ENCODE results near the gene PRDM16. TPM values are rescaled to one million over a fixed set of nuclear protein-coding genes. Genes with fewer than 3 reads are reported as not detected.

The PRDM16 gene
- total and polyA plus RNA-seq, 2 of the 13 experiments (the other 11 are each of a cell fraction or from before 2014, with no cell fraction given), result 0.15 to 0.81 TPM

DNA sequence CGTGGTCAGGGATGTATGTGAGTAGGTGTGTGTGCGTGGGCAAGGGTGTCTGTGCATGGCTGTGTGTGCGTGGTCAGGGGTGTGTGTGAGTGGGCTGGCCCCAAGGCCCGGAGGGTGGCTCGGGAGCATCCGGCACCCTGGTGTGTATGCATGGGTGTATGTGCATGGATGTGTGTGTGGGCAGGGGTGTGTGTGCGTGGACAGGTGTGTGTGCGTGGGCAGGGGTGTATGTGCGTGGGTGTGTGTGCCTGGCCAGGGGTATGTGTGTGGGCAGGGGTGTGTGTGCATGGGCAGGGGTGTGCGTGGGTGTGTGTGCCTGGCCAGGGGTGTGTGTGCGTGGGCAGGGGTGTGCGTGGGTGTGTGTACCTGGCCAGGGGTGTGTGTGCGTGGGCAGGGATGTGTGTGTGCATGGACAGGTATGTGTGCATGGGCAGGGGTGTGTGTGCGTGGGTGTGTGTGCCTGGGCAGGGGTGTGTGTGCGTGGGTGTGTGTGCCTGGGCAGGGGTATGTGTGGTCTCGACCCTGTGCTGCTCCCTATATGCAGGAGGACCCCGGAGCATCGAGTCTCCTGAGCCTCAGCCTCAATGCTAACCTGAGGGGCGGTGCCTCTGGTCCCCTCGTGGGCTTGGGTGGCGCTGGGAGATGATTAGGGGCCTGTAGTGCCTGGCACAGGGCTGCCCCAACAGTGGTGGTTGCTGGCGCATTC, 401.8 kb downstream of the PRDM16 start (continued):
- TF ChIP-seq NFKBIZ (CRISPR knock-in tag; IDR thresholded peaks at IDR 0.05) (no peak), TOPORS (CRISPR knock-in tag; IDR thresholded peaks at IDR 0.05) (no peak), FOXA3 (CRISPR knock-in tag; IDR thresholded peaks at IDR 0.05) (no peak), RBFOX2 (IDR thresholded peaks at IDR 0.05; ENCODE audit: low read depth, low read length) (peak; percentile 59), ZNF563 (CRISPR knock-in tag; IDR thresholded peaks at IDR 0.05) (no peak), RARA (CRISPR knock-in tag; IDR thresholded peaks at IDR 0.05) (no peak), NRL (CRISPR knock-in tag; IDR thresholded peaks at IDR 0.05; ENCODE audit: borderline replicate concordance) (no peak), MAFK (conservative IDR thresholded peaks at IDR 0.05 in 1 of 2, IDR thresholded peaks at IDR 0.05 in 1 of 2; ENCODE audit: low read length in 2 of 2) (no peak), PHF21A (CRISPR knock-in tag; IDR thresholded peaks at IDR 0.05) (no peak), ZNF569 (CRISPR knock-in tag; IDR thresholded peaks at IDR 0.05; ENCODE audit: borderline replicate concordance) (no peak), ZFP36L2 (CRISPR knock-in tag; IDR thresholded peaks at IDR 0.05) (no peak), GATA4 (IDR thresholded peaks at IDR 0.05; ENCODE audit: borderline replicate concordance, low read depth) (no peak), ARNTL (CRISPR knock-in tag; IDR thresholded peaks at IDR 0.05) (no peak)
- TF ChIP-seq, protein P1, sequence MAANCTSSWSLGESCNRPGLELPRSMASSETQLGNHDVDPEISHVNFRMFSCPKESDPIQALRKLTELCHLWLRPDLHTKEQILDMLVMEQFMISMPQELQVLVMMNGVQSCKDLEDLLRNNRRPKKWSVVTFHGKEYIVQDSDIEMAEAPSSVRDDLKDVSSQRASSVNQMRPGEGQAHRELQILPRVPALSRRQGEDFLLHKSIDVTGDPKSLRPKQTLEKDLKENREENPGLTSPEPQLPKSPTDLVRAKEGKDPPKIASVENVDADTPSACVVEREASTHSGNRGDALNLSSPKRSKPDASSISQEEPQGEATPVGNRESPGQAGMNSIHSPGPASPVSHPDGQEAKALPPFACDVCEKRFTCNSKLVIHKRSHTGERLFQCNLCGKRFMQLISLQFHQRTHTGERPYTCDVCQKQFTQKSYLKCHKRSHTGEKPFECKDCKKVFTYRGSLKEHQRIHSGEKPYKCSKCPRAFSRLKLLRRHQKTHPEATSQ (CRISPR knock-in tag; IDR thresholded peaks at IDR 0.05; ENCODE audit: borderline replicate concordance), result no peak
- TF ChIP-seq, protein P2, sequence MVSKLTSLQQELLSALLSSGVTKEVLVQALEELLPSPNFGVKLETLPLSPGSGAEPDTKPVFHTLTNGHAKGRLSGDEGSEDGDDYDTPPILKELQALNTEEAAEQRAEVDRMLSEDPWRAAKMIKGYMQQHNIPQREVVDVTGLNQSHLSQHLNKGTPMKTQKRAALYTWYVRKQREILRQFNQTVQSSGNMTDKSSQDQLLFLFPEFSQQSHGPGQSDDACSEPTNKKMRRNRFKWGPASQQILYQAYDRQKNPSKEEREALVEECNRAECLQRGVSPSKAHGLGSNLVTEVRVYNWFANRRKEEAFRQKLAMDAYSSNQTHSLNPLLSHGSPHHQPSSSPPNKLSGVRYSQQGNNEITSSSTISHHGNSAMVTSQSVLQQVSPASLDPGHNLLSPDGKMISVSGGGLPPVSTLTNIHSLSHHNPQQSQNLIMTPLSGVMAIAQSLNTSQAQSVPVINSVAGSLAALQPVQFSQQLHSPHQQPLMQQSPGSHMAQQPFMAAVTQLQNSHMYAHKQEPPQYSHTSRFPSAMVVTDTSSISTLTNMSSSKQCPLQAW (CRISPR knock-in tag; IDR thresholded peaks at IDR 0.05), result no peak
- TF ChIP-seq, protein P3, sequence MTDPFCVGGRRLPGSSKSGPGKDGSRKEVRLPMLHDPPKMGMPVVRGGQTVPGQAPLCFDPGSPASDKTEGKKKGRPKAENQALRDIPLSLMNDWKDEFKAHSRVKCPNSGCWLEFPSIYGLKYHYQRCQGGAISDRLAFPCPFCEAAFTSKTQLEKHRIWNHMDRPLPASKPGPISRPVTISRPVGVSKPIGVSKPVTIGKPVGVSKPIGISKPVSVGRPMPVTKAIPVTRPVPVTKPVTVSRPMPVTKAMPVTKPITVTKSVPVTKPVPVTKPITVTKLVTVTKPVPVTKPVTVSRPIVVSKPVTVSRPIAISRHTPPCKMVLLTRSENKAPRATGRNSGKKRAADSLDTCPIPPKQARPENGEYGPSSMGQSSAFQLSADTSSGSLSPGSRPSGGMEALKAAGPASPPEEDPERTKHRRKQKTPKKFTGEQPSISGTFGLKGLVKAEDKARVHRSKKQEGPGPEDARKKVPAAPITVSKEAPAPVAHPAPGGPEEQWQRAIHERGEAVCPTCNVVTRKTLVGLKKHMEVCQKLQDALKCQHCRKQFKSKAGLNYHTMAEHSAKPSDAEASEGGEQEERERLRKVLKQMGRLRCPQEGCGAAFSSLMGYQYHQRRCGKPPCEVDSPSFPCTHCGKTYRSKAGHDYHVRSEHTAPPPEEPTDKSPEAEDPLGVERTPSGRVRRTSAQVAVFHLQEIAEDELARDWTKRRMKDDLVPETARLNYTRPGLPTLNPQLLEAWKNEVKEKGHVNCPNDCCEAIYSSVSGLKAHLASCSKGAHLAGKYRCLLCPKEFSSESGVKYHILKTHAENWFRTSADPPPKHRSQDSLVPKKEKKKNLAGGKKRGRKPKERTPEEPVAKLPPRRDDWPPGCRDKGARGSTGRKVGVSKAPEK (CRISPR knock-in tag; IDR thresholded peaks at IDR 0.05; ENCODE audit: borderline replicate concordance), result no peak
- TF ChIP-seq, protein P4, sequence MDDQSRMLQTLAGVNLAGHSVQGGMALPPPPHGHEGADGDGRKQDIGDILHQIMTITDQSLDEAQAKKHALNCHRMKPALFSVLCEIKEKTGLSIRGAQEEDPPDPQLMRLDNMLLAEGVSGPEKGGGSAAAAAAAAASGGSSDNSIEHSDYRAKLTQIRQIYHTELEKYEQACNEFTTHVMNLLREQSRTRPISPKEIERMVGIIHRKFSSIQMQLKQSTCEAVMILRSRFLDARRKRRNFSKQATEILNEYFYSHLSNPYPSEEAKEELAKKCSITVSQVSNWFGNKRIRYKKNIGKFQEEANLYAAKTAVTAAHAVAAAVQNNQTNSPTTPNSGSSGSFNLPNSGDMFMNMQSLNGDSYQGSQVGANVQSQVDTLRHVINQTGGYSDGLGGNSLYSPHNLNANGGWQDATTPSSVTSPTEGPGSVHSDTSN (CRISPR knock-in tag; IDR thresholded peaks at IDR 0.05; ENCODE audit: borderline replicate concordance), result no peak
- TF ChIP-seq, protein P5, sequence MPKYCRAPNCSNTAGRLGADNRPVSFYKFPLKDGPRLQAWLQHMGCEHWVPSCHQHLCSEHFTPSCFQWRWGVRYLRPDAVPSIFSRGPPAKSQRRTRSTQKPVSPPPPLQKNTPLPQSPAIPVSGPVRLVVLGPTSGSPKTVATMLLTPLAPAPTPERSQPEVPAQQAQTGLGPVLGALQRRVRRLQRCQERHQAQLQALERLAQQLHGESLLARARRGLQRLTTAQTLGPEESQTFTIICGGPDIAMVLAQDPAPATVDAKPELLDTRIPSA (CRISPR knock-in tag; IDR thresholded peaks at IDR 0.05; ENCODE audit: borderline replicate concordance), result no peak
